Prostate gland (tissue), 2 donors: Measurements from ENCODE around the gene PRKD1. TPM values are rescaled to one million over a fixed set of nuclear protein-coding genes. Genes with fewer than 3 reads are reported as not detected.
A peak's percentile ranks its signal among the peaks of the same experiment; 100 is the strongest.

ENCODE experiments used
- DNase-seq: peaks from one replicate; pipeline ENCODE4 v3.0.0-alpha.2; 2019; ENCODE audit warnings: low spot score
- H3K27ac ChIP-seq, 2 donors: fragments of 200-600 bp; sonication (generic); 2 replicates each; pipeline ENCODE4 v1.5.1; 2017 to 2019
- H3K27me3 ChIP-seq: fragments of 200-600 bp; sonication (generic); replicated peaks from 2 replicates; pipeline ENCODE4 v1.5.1; 2019; ENCODE audit not compliant: insufficient read depth
- H3K36me3 ChIP-seq, 2 donors: fragments of 200-600 bp; sonication (generic); 1 replicate in 1 of 2; 2 replicates in 1 of 2; pipeline versions ENCODE4 v1.5.1 to v1.8.1; 2017 to 2019
- H3K4me1 ChIP-seq: fragments of 200-600 bp; sonication (generic); replicated peaks from 2 replicates; pipeline ENCODE4 v1.5.1; 2019
- H3K4me3 ChIP-seq, 2 donors: fragments of 200-600 bp; sonication (generic); 2 replicates each; pipeline ENCODE4 v1.5.1; 2017 to 2019
- H3K9me3 ChIP-seq: fragments of 200-600 bp; sonication (generic); 2 replicates; pipeline ENCODE4 v1.5.1; 2017
- CTCF ChIP-seq, 4 experiments: fragments of 200-600 bp in 2 of 4; fragments of 450-650 bp in 2 of 4; sonication (generic) in 2 of 4; IDR thresholded peaks; 1 replicate in 3 of 4; 2 replicates in 1 of 4; pipeline ENCODE4 v1.5.1; 2016 to 2019; ENCODE audit warnings: antibody characterized with exemption in 4 of 4, mild to moderate bottlenecking in 2 of 4, moderate library complexity in 2 of 4
- POLR2A ChIP-seq: fragments of 450-650 bp; IDR thresholded peaks from one replicate; pipeline ENCODE4 v1.6.1; 2016; ENCODE audit warnings: antibody characterized with exemption, mild to moderate bottlenecking
- POLR2AphosphoS5 ChIP-seq: sonication (generic); formaldehyde crosslinking; IDR thresholded peaks from one replicate; pipeline ENCODE4 v1.6.1; 2017; ENCODE audit warnings: antibody characterized with exemption
- WGBS: methylation state at CpG from one replicate; pipeline ENCODE4 v1.1.5; 2018; 5-methylcytosine and 5-hydroxymethylcytosine counted together
- intact Hi-C: fragments of 100-400 bp; cut with DNase I; formaldehyde crosslinking; loops from one replicate; pipeline ENCODE4 v1.14.2; 2022
- total RNA-seq, 2 donors: library from RNA; depleted of rRNA; stranded (reverse); fragments of >200 nt; gene quantifications; one replicate each; pipeline ENCODE4 v1.1.0, GENCODE V29; 2016

The PRKD1 gene
- total RNA-seq, 2 donors from 2014 or later, result 45.0 to 82.0 TPM

GRCh38 chr14:29820785-29821184 lies 106.9 kb downstream of the PRKD1 start:
- peak overlapping the region in 1 of 2 donors; percentile 33 for H3K27ac ChIP-seq
- H3K27me3 ChIP-seq, result no peaks in the 10 kb centered on the region
- no peak for DNase-seq
- H3K4me1 ChIP-seq, result peaks cover 30% of the 10 kb centered on the region
- H3K4me3 ChIP-seq, result no peak overlapping the region
- no peaks in the 10 kb centered on the region for H3K9me3 ChIP-seq
- H3K36me3 ChIP-seq, result no peaks in the 10 kb centered on the region
- no peak for TF ChIP-seq POLR2AphosphoS5
- TF ChIP-seq CTCF (IDR thresholded peaks at IDR 0.05), result no peak
- no peak for TF ChIP-seq POLR2A
- WGBS, result 35% methylated on average over 1 of the region's 1 CpG
- intact Hi-C loops, result no loop called here

DNA sequence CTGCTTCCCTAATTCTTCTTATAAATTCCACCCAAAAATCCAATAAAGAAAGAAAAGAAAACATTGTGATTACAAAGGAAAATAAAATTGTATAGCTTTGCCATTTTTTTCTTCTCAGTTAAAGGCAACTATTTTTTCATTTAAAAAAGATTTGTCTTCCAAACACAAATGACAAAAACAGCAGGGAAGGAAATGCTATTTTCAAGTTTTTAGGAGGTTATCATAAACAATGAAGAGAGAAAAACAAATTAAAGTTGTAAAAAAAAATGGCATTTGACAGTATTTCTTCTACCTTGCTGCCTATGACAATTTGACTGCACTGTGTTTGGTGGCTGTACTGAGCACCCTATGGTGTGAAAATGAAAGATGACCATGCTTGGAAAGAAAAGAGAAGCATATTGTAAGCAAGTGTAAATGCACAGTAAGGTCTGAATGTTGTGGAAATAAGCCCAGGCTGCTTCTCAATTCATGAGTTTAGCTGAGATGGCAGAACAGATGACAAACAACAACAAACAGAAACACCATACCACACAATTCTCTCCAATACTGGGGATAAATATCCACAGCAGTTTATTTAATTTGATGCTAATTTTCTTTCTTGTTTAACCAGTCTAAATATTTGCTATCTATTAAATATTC lies 109.8 kb downstream of the PRKD1 start:
- TF ChIP-seq CTCF (IDR thresholded peaks at IDR 0.05), result no peak
- TF ChIP-seq POLR2AphosphoS5, result no peak
- TF ChIP-seq POLR2A, result no peak
- H3K4me3 ChIP-seq, result no peak overlapping the region
- intact Hi-C loops, result no loop called here
- peaks cover 21% of the 10 kb centered on the region for H3K4me1 ChIP-seq
- no peak for DNase-seq
- no peak overlapping the region for H3K27ac ChIP-seq
- no peaks in the 10 kb centered on the region for H3K27me3 ChIP-seq
- no peaks in the 10 kb centered on the region for H3K36me3 ChIP-seq
- no peaks in the 10 kb centered on the region for H3K9me3 ChIP-seq

- intact Hi-C loops, result no loop called here
- Histone ChIP-seq H3K4me1 (peaks cover 5% of the 10 kb centered on the region), H3K9me3 (no peaks in the 10 kb centered on the region), H3K27ac (no peak overlapping the region), H3K27me3 (no peaks in the 10 kb centered on the region), H3K36me3 (no peaks in the 10 kb centered on the region), H3K4me3 (no peak overlapping the region)
- TF ChIP-seq CTCF (IDR thresholded peaks at IDR 0.05), result no peak
- TF ChIP-seq POLR2A, result no peak
- no peak for TF ChIP-seq POLR2AphosphoS5
- DNase-seq, result no peak
- WGBS, result 74% methylated on average over 4 of the region's 4 CpGs
Measured at GRCh38 chr14:29815016-29815674, 112.5 kb downstream of the PRKD1 start.

GRCh38 chr14:29814156-29815015 lies 113.3 kb downstream of the PRKD1 start:
- intact Hi-C loops, result no loop called here
- Histone ChIP-seq H3K36me3 (no peaks in the 10 kb centered on the region), H3K27ac (no peak overlapping the region), H3K9me3 (no peaks in the 10 kb centered on the region), H3K4me3 (no peak overlapping the region), H3K4me1 (peaks cover 5% of the 10 kb centered on the region), H3K27me3 (no peaks in the 10 kb centered on the region)
- 52% methylated on average over 6 of the region's 6 CpGs for WGBS
- no peak for TF ChIP-seq CTCF (IDR thresholded peaks at IDR 0.05)
- TF ChIP-seq POLR2A, result no peak
- no peak for TF ChIP-seq POLR2AphosphoS5
- DNase-seq, result no peak
